H9 (cell line): ENCODE measurements around the gene VWA8. TPM values are rescaled to one million over a fixed set of nuclear protein-coding genes. Genes with fewer than 3 reads are reported as not detected.

Source experiments
- DNase-seq: peaks from one replicate; pipeline ENCODE4 v3.0.0-alpha.2; 2017
- H2AFZ ChIP-seq: one replicate; pipeline ENCODE4 v1.6.1; 2013; ENCODE audit warnings: mild to moderate bottlenecking, low read length, control low read depth, moderate library complexity
- H2AK5ac ChIP-seq: 2 replicates; pipeline ENCODE4 v1.6.1; 2013; ENCODE audit warnings: low read length, control low read depth, mixed read lengths; ENCODE audit not compliant: insufficient read length
- H2BK120ac ChIP-seq: one replicate; pipeline ENCODE4 v1.6.1; 2013; ENCODE audit warnings: low read depth, mild to moderate bottlenecking, low read length, control low read depth, inconsistent platforms; ENCODE audit not compliant: poor library complexity, severe bottlenecking
- H2BK12ac ChIP-seq: 2 replicates; pipeline ENCODE4 v1.6.1; 2013; ENCODE audit warnings: low read length, control low read depth, mixed read lengths, low read depth; ENCODE audit not compliant: insufficient read length
- H2BK15ac ChIP-seq: 2 replicates; pipeline ENCODE4 v1.6.1; 2013; ENCODE audit warnings: low read depth, low read length, control low read depth
- H2BK20ac ChIP-seq: one replicate; pipeline ENCODE4 v1.6.1; 2013; ENCODE audit warnings: low read depth, mild to moderate bottlenecking, low read length, control low read depth, inconsistent platforms; ENCODE audit not compliant: poor library complexity, severe bottlenecking
- H2BK5ac ChIP-seq: 2 replicates; pipeline ENCODE4 v1.6.1; 2013; ENCODE audit warnings: low read length, control low read depth, mixed read lengths; ENCODE audit not compliant: insufficient read length
- H3K14ac ChIP-seq: 2 replicates; pipeline ENCODE4 v1.6.1; 2013; ENCODE audit warnings: low read length, control low read depth; ENCODE audit not compliant: insufficient read depth
- H3K18ac ChIP-seq: 2 replicates; pipeline ENCODE4 v1.6.1; 2013; ENCODE audit warnings: low read depth, mild to moderate bottlenecking, mixed read lengths, low read length, control low read depth; ENCODE audit not compliant: insufficient read length
- H3K23ac ChIP-seq: 2 replicates; pipeline ENCODE4 v1.6.1; 2013; ENCODE audit warnings: low read length, control low read depth, mixed read lengths, low read depth; ENCODE audit not compliant: insufficient read length
- H3K23me2 ChIP-seq: 2 replicates; pipeline ENCODE4 v1.6.1; 2013; ENCODE audit warnings: low read depth, mild to moderate bottlenecking, mixed read lengths, low read length, control low read depth; ENCODE audit not compliant: insufficient read length, poor library complexity, severe bottlenecking
- H3K27ac ChIP-seq: 2 replicates; pipeline ENCODE4 v1.5.1; 2013; ENCODE audit warnings: low read length, control low read depth, mixed read lengths, low read depth; ENCODE audit not compliant: insufficient read length
- H3K27me3 ChIP-seq: 2 replicates; pipeline ENCODE4 v1.6.1; 2013; ENCODE audit warnings: low read length, control low read depth, inconsistent platforms; ENCODE audit not compliant: insufficient read depth
- H3K4ac ChIP-seq: 2 replicates; pipeline ENCODE4 v1.6.1; 2013; ENCODE audit warnings: low read depth, mild to moderate bottlenecking, control low read depth, inconsistent platforms, low read length, moderate library complexity
- H3K4me1 ChIP-seq: 2 replicates; pipeline ENCODE4 v1.6.1; 2013; ENCODE audit warnings: low read length, control low read depth, inconsistent platforms; ENCODE audit not compliant: insufficient read depth
- H3K4me2 ChIP-seq: 2 replicates; pipeline ENCODE4 v1.6.1; 2013; ENCODE audit warnings: low read length, control low read depth, mixed read lengths; ENCODE audit not compliant: insufficient read length, insufficient read depth
- H3K56ac ChIP-seq: 2 replicates; pipeline ENCODE4 v1.6.1; 2013; ENCODE audit warnings: low read depth, mild to moderate bottlenecking, mixed read lengths, low read length, control low read depth; ENCODE audit not compliant: insufficient read length
- H3K79me1 ChIP-seq: 2 replicates; pipeline ENCODE4 v1.6.1; 2013; ENCODE audit warnings: low read depth, mild to moderate bottlenecking, moderate library complexity, low read length, control low read depth, inconsistent platforms; ENCODE audit not compliant: insufficient read depth, poor library complexity, severe bottlenecking
- H3K79me2 ChIP-seq: 2 replicates; pipeline ENCODE4 v1.6.1; 2013; ENCODE audit warnings: low read length, control low read depth, inconsistent platforms; ENCODE audit not compliant: insufficient read depth
- H3K9ac ChIP-seq: 2 replicates; pipeline ENCODE4 v1.6.1; 2013; ENCODE audit warnings: low read length, control low read depth, mixed read lengths; ENCODE audit not compliant: insufficient read length; ENCODE audit errors: extremely low read depth
- H3K9me3 ChIP-seq: one replicate; pipeline ENCODE4 v1.6.1; 2013; ENCODE audit warnings: low read depth, low read length, inconsistent platforms; ENCODE audit not compliant: control insufficient read depth
- H3T11ph ChIP-seq: one replicate; pipeline ENCODE4 v1.6.1; 2013; ENCODE audit warnings: mild to moderate bottlenecking, low read length, control low read depth, inconsistent platforms
- H4K20me1 ChIP-seq: one replicate; pipeline ENCODE4 v1.6.1; 2013; ENCODE audit not compliant: control insufficient read depth, insufficient read length, insufficient read depth
- H4K5ac ChIP-seq: 2 replicates; pipeline ENCODE4 v1.6.1; 2013; ENCODE audit warnings: low read depth, mild to moderate bottlenecking, mixed read lengths, low read length, control low read depth; ENCODE audit not compliant: insufficient read length
- H4K8ac ChIP-seq: replicated peaks from 2 replicates; pipeline ENCODE4 v1.6.1; 2013; ENCODE audit warnings: low read length, control low read depth, mixed read lengths, low read depth; ENCODE audit not compliant: insufficient read length
- H4K91ac ChIP-seq: 2 replicates; pipeline ENCODE4 v1.6.1; 2013; ENCODE audit warnings: low read depth, mild to moderate bottlenecking, moderate library complexity, mixed read lengths, low read length, control low read depth; ENCODE audit not compliant: insufficient read length
- H3K27ac Mint-ChIP-seq, 3 experiments: 2 replicates in 2 of 3; 3 replicates in 1 of 3; pipeline ENCODE4 v1.8.0; 2020 to 2021; ENCODE audit warnings: mixed read lengths in 3 of 3, mild to moderate bottlenecking in 1 of 3, moderate library complexity in 1 of 3
- H3K27me3 Mint-ChIP-seq: 2 replicates; pipeline ENCODE4 v1.8.0; 2021; ENCODE audit warnings: low read depth, mild to moderate bottlenecking, moderate library complexity, mixed read lengths
- H3K36me3 Mint-ChIP-seq, 3 experiments: 2 replicates in 2 of 3; 3 replicates in 1 of 3; pipeline ENCODE4 v1.8.0; 2020 to 2021; ENCODE audit warnings: low read depth in 3 of 3, mixed read lengths in 3 of 3; ENCODE audit not compliant: insufficient read depth in 1 of 3
- H3K4me1 Mint-ChIP-seq, 2 experiments: 2 replicates each; pipeline ENCODE4 v1.8.0; 2020; ENCODE audit warnings: mixed read lengths in 2 of 2
- H3K4me3 Mint-ChIP-seq, 2 experiments: 2 replicates in 1 of 2; 3 replicates in 1 of 2; pipeline ENCODE4 v1.8.0; 2020 to 2021; ENCODE audit warnings: mild to moderate bottlenecking in 2 of 2, mixed read lengths in 2 of 2, moderate library complexity in 1 of 2
- H3K9me3 Mint-ChIP-seq, 2 experiments: 2 replicates in 1 of 2; 3 replicates in 1 of 2; pipeline ENCODE4 v1.8.0; 2020; ENCODE audit warnings: mild to moderate bottlenecking in 2 of 2, mixed read lengths in 2 of 2, moderate library complexity in 1 of 2
- whole genome bisulfite sequencing: extraction: QIAGEN DNeasy Blood & Tissue Kit; methylation state at CpG from one replicate; pipeline ENCODE4 v1.1.7; 2013; ENCODE audit warnings: missing lambda C conversion rate, low lambda C conversion rate, mixed read lengths; ENCODE audit not compliant: insufficient read length; ENCODE audit errors: extremely low coverage; 5-methylcytosine and 5-hydroxymethylcytosine counted together
- total RNA-seq: library from RNA; stranded (reverse); gene quantifications from 2 replicates; pipeline ENCODE4 v1.2.1, GENCODE V29; 2021
- TF ChIP-seq, protein P1 (sequence below): fragments of 200-600 bp; sonication (generic); conservative IDR thresholded peaks from 3 replicates; pipeline ENCODE4 v1.8.0; 2021; ENCODE audit warnings: antibody characterized with exemption, mild to moderate bottlenecking

Gene VWA8
- total RNA-seq, 1 experiment from 2014 or later = 17.4 TPM

DNA sequence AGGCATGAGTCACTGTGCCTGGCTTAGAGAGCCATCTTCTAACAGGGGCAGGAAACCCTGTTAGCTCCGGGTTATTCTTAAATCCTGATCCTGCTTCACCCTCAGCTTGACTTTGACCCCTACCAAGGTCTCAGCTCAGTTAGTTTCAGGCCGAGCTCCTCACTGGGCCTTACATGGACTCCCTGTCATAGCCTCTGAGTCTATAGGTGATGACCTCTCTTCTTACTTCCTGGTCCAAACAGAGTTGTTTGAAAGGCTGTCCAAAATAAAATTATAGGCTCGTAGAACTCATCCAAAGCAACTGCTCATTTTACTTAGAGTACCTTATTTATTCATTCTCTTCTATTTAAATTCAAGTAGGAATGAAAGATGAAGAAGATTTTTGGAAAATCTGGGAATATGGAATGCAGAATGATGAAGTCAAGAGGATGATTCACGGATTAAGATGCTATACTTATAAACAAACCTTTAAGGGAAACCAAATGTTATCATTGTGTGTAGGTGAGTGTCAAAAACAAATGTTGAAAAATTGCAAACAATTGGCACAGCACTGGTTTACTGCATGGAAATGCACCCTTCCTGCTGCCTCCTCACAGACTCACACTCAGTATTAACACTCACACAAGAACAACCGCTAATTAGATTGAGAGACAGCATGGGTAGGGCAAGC lies 329.5 kb downstream of the VWA8 start:
- H3K4me1 Mint-ChIP-seq = peaks cover 3 to 4% of the 10 kb centered on the region in 2 experiments
- Histone ChIP-seq H2BK12ac (no peak overlapping the region), H2BK5ac (no peak overlapping the region), H3K4ac (no peak overlapping the region), H3T11ph (no peak overlapping the region), H3K4me2 (no peak overlapping the region), H3K27ac (no peak overlapping the region), H3K9me3 (no peaks in the 10 kb centered on the region), H3K79me2 (no peaks in the 10 kb centered on the region), H3K18ac (no peak overlapping the region), H4K91ac (no peak overlapping the region), H4K5ac (no peak overlapping the region), H3K9ac (no peak overlapping the region), H3K23ac (no peak overlapping the region), H3K79me1 (no peaks in the 10 kb centered on the region), H4K20me1 (no peaks in the 10 kb centered on the region), H2BK20ac (no peak overlapping the region), H2AK5ac (no peak overlapping the region), H3K14ac (no peak overlapping the region), H3K56ac (no peak overlapping the region), H3K27me3 (no peaks in the 10 kb centered on the region), H2BK120ac (no peak overlapping the region), H3K23me2 (no peaks in the 10 kb centered on the region), H4K8ac (no peak overlapping the region), H2BK15ac (no peak overlapping the region), H2AFZ (no peak overlapping the region), H3K4me1 (no peaks in the 10 kb centered on the region)
- H3K4me3 Mint-ChIP-seq = no peak overlapping the region
- no peak for DNase-seq
- H3K36me3 Mint-ChIP-seq = peaks cover 0 to 4% (median 0%) of the 10 kb centered on the region in 3 experiments; a peak in 3 of 7 replicates
- TF ChIP-seq, protein P1, sequence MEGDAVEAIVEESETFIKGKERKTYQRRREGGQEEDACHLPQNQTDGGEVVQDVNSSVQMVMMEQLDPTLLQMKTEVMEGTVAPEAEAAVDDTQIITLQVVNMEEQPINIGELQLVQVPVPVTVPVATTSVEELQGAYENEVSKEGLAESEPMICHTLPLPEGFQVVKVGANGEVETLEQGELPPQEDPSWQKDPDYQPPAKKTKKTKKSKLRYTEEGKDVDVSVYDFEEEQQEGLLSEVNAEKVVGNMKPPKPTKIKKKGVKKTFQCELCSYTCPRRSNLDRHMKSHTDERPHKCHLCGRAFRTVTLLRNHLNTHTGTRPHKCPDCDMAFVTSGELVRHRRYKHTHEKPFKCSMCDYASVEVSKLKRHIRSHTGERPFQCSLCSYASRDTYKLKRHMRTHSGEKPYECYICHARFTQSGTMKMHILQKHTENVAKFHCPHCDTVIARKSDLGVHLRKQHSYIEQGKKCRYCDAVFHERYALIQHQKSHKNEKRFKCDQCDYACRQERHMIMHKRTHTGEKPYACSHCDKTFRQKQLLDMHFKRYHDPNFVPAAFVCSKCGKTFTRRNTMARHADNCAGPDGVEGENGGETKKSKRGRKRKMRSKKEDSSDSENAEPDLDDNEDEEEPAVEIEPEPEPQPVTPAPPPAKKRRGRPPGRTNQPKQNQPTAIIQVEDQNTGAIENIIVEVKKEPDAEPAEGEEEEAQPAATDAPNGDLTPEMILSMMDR = no peak
- WGBS = no CpG with 5 or more reads among the region's 5 CpGs
- H3K27me3 Mint-ChIP-seq = no peaks in the 10 kb centered on the region
- no peaks in the 10 kb centered on the region; a peak in 2 of 5 replicates for H3K9me3 Mint-ChIP-seq
- H3K27ac Mint-ChIP-seq = no peak overlapping the region; a peak in 1 of 7 replicates
